ENCODE data around the gene PRKAG1. TPM values are rescaled to one million over a fixed set of nuclear protein-coding genes. Genes with fewer than 3 reads are reported as not detected.

Gene PRKAG1
- total RNA-seq, 1 experiment from 2014 or later: 133 TPM

DNA sequence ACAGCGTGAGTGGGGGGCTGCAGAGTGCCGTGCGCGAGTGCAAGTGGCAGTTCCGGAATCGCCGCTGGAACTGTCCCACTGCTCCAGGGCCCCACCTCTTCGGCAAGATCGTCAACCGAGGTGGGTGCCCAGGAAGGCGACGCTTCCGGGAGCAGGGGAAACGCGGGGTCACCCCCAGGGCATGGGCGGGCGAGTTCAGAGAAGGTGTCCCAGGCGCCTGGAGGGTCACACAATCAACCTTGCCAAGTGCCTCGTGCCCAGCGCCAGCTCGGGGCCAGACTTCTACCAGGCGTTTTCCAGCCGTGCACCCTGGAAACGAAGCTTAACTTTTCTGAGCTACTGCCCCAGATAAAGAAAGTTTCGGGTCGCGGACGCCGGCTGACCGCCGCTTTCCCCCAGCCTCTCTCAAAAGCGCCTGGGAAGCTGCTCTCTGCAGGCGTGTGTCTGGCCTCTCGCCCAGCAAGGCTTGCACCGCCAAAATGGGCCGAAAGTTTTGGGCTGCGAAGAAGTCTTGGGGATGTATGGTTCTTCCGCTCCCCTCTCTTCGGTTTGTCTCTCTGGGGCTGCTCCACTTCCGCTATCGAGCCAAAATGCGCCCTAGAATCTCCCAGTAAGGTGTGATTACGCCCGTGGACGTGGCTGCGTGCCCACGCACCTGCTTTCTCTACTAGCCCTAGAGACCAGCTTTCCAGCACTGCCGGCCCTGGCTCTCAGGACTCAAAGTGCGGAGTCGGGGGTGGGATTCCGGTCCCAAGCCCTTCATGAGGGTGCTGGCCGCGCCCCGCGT, 38.8 kb downstream of the PRKAG1 start:
- in situ Hi-C loops (cut with HindIII; ENCODE audit: low pct_unique_long_range_greater_than_20kb, low sequenced_read_pairs): no loop called here
- DNase-seq (ENCODE audit: low read depth, low spot score): no peak

- no peak for DNase-seq (ENCODE audit: low read depth, low spot score)
- in situ Hi-C loops (cut with HindIII; ENCODE audit: low pct_unique_long_range_greater_than_20kb, low sequenced_read_pairs): no loop called here
Measured at GRCh38 chr12:48978741-48979601, 39.6 kb downstream of the PRKAG1 start.

DNA sequence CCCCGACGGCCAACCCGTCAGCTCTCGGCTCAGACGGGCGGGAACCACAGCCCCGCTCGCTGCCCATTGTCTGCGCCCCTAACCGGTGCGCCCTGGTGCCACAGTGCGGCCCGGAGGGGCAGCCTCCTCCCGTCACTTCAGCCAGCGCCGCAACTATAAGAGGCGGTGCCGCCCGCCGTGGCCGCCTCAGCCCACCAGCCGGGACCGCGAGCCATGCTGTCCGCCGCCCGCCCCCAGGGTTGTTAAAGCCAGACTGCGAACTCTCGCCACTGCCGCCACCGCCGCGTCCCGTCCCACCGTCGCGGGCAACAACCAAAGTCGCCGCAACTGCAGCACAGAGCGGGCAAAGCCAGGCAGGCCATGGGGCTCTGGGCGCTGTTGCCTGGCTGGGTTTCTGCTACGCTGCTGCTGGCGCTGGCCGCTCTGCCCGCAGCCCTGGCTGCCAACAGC, 40.3 kb downstream of the PRKAG1 start, which contains the start of gene WNT1:
TSS of gene WNT1 (plus strand) at position 32 of the 450 bp plus-strand sequence. CDS start at position 361, 329 bp downstream.
- in situ Hi-C loops (cut with HindIII; ENCODE audit: low pct_unique_long_range_greater_than_20kb, low sequenced_read_pairs): no loop called here
- DNase-seq (ENCODE audit: low read depth, low spot score): no peak

DNA sequence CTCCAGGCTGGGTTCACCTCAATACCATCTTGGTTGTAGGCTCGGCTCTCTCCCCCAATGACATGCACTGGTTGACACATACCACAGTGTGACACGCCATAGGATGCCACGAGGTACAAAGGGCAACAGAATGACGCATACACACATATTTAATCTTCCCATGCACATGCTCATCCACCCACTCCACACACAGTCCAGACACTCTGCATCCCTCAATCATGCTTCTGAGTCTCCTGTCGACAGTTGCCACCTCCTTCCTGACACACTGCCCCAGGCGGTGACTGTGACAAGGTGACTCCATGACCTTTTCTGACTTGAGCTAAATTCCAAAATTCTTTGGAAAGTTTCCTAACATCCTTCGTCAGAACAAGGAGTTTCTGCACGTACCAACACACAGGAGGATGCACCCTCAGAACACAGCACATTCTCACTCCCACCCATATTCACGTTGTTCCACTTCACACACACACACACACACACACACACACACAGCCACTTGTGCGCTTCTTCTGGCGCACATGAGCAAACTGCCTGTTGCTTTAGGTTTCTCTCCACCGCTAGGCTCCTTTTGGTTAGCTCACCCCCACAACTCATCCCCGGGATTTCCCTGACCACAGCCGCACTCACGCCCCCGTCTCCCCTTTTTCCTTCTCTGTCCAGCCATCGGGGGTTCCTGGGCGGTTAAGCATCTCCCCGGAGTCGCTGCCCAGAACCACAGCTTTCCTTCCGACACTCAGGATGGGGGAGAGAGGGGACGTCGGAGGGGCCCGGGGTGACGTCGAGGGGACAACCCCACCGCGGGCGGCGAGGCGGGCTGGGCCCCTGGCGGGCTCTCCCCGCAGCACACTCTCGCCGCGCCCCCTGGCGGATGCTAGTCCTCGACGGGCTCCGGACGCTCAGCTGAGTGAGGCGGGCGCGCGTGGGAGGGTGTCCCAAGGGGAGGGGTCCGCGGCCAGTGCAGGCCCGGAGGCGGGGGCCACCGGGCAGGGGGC, 41.0 kb downstream of the PRKAG1 start:
- in situ Hi-C loops (cut with HindIII; ENCODE audit: low pct_unique_long_range_greater_than_20kb, low sequenced_read_pairs): no loop called here
- peak; percentile 61 for DNase-seq (ENCODE audit: low read depth, low spot score)

GRCh38 chr12:48973941-48974673, 44.5 kb downstream of the PRKAG1 start:
- no peak for DNase-seq (ENCODE audit: low read depth, low spot score)
- in situ Hi-C loops (cut with HindIII; ENCODE audit: low pct_unique_long_range_greater_than_20kb, low sequenced_read_pairs): no loop called here

DNA sequence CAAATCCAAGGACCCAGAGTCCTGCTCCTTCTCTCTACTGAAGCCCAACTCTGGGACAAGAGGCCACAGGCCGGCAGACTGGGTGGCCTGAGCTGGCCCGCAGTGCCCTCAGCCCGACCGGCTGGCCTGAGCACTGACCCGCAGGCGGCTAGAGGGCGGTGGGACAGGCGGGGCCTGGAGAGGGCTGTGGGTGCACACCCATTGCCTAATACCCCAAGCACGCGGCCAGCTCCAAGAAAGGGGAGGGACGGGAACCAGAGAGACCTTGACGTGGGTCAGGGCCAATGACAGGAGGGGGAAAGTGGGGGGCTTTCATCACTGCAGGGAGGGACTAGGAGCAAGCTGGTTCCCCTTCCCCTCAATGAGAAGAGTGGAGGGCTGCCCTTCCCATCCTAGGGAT, 45.0 kb downstream of the PRKAG1 start:
- DNase-seq (ENCODE audit: low read depth, low spot score): no peak
- in situ Hi-C loops (cut with HindIII; ENCODE audit: low pct_unique_long_range_greater_than_20kb, low sequenced_read_pairs): no loop called here

DNA sequence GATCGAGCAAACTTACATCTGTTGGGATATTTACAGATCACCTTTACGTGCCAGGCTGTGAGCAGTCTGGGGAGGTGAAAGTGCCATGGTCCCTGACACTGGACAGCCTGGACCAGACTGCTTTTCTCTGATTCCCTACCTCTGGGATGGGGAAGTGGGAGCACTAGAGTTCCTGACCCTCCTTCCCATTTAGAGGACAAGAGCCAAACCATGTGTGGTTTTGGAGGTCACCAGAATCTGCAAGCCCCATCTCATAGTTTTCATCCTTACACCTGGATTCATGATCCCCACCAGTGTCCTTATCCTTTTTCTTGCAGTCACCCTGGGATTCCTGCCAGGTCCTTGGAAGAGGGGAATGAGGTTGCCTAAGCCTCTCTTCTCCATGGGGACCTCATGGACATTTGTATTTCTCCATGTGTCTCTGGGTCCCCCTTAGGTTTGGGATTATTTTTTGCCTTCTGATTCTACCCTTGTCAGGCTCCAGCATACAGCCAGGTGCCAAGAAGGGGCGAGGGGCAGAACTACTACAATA, 45.6 kb downstream of the PRKAG1 start:
- in situ Hi-C loops (cut with HindIII; ENCODE audit: low pct_unique_long_range_greater_than_20kb, low sequenced_read_pairs): no loop called here
- DNase-seq (ENCODE audit: low read depth, low spot score): no peak

DNA sequence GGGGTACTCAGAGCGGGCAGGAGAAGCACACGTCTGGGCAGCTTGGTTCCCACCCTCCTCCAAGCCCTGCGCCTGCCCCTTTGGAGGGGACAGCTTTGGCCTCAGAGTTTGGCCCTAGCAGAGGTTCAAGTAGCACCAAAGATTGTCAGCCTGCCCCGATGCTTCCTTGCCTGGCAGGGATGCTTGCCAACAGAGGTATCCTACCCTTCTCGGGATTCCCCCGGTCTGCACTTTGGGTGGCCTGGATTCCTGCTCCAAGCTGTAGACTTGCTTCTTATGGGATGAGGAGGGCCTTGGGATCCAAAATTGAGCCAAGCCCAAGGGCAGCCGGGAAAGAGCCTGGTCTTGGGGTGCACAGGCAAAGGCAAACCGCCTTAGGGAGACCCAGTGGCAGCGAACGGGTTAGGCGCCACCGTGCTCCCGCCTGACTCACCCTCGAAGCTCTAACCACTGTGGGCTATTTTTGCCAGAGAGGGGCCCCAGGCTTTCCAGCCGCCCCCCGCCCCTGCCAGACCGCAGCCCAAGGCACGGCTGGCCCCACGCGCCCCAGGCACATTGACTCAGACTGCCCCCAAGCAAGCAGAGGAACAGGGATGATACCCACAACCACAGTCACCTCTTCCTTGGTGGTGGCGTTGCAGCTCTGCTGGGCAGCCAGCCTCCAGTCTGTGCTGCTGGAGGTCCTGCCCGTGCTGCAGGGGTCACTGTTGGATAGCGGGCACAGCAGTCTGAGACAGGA, 46.2 kb downstream of the PRKAG1 start:
- in situ Hi-C loops (cut with HindIII; ENCODE audit: low pct_unique_long_range_greater_than_20kb, low sequenced_read_pairs): no loop called here
- DNase-seq (ENCODE audit: low read depth, low spot score): no peak

GRCh38 chr12:48970702-48971334, 47.8 kb downstream of the PRKAG1 start:
- DNase-seq (ENCODE audit: low read depth, low spot score): no peak
- in situ Hi-C loops (cut with HindIII; ENCODE audit: low pct_unique_long_range_greater_than_20kb, low sequenced_read_pairs): no loop called here

- in situ Hi-C loops (cut with HindIII; ENCODE audit: low pct_unique_long_range_greater_than_20kb, low sequenced_read_pairs): no loop called here
- no peak for DNase-seq (ENCODE audit: low read depth, low spot score)
Measured at GRCh38 chr12:48969833-48970701, 48.5 kb downstream of the PRKAG1 start.

DNA sequence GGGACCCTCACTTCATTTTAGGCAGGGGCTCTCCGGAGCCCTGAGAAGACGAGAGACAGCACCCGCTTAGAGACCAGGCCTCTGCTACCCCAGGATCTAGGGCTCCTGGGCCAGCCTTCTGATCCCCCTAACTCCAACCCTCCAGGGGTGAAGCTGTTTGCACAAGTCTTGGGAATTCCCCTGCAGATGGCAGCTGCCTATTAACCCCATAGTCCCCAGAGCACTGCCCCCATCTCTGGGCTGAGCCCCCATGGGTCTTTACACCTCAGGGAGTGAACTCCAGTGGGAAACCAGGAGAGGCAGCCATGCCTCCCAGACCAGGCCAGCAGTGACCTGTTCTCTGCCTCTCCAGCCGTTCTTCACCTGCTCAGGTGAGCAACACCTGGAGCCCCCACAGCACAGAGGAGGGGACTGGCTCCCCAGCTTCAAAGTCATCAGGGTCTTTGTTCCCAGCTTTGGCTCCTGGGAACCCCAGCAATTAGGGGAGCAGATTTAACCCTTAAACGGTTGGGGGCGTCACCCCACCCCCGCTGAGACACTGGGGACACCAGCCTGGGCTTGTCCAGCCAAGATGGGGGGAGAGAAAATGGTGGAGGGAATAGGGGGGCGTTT, 49.3 kb downstream of the PRKAG1 start:
- no peak for DNase-seq (ENCODE audit: low read depth, low spot score)
- in situ Hi-C loops (cut with HindIII; ENCODE audit: low pct_unique_long_range_greater_than_20kb, low sequenced_read_pairs): no loop called here

GRCh38 chr12:48968467-48968866, 50.1 kb downstream of the PRKAG1 start:
- no peak for DNase-seq (ENCODE audit: low read depth, low spot score)
- in situ Hi-C loops (cut with HindIII; ENCODE audit: low pct_unique_long_range_greater_than_20kb, low sequenced_read_pairs): no loop called here

- in situ Hi-C loops (cut with HindIII; ENCODE audit: low pct_unique_long_range_greater_than_20kb, low sequenced_read_pairs): no loop called here
- DNase-seq (ENCODE audit: low read depth, low spot score): no peak
Measured at GRCh38 chr12:48967991-48968390, 50.6 kb downstream of the PRKAG1 start.

DNA sequence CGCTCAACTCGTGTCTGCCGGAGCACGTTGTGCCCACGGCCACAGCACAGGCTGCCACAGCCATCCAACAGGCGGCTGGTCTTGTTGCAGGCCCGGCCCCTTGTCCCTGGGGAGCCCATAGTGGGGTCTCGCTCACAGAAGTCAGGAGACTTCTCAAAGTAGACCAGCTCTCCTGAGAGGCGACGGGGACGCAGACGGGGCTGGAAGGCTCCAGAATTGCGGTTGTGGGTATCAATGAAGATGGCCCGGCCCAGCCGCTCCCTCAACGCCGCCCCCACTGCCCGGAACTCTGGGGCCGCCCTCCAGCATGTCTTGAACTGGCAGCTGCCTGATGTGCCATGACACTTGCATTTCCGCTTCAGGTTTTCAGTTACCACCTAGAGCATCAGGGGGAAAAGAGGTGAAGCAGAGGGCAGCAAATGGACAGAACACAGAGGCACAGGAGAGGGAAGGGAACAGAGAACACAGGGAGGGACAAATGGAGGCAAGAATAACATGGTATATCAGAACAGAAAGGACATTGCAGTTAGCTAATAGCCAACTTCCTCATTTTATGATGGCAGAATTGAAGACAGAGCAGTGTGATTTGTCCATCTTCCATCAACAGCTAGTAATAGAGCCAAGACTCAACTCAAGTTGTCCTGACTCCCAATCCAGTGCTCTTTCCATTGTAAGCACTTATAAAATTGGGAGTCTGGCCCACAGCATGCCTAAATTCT, 52.2 kb downstream of the PRKAG1 start:
- DNase-seq (ENCODE audit: low read depth, low spot score): no peak
- in situ Hi-C loops (cut with HindIII; ENCODE audit: low pct_unique_long_range_greater_than_20kb, low sequenced_read_pairs): no loop called here

Data from SK-MEL-5 (cell line).